ENCODE data around the gene SMIM41. TPM values are rescaled to one million over a fixed set of nuclear protein-coding genes. Genes with fewer than 3 reads are reported as not detected.
A peak's percentile ranks its signal among the peaks of the same experiment; 100 is the strongest.
"Not testable (repeated sequence)": the region's sequence is repeated elsewhere in the genome, so short reads cannot be mapped to it uniquely, and the experiment has no call there.

Gene SMIM41
- total RNA-seq, 6 experiments from 2014 or later, result not detected

DNA sequence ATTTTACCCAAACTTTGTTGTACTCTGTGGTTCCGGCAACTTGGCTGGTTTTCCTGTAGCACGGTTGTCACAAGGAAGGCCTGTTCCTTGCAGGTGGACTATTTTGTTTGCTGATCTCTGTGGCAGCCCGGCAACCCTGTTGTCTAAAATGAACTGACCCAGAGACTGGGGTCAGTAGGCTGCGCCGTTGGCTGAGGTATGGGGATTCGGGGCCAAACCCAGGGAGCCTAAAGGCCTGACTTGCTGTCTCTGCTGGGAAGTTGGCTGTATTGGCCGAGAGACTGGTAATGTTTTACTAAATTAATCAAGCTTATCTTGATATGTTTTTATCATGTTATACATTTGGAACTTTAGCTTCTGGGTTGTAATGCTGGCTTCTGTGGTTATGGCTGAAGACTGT, 13.8 kb downstream of the SMIM41 start:
- TF ChIP-seq, protein P1, sequence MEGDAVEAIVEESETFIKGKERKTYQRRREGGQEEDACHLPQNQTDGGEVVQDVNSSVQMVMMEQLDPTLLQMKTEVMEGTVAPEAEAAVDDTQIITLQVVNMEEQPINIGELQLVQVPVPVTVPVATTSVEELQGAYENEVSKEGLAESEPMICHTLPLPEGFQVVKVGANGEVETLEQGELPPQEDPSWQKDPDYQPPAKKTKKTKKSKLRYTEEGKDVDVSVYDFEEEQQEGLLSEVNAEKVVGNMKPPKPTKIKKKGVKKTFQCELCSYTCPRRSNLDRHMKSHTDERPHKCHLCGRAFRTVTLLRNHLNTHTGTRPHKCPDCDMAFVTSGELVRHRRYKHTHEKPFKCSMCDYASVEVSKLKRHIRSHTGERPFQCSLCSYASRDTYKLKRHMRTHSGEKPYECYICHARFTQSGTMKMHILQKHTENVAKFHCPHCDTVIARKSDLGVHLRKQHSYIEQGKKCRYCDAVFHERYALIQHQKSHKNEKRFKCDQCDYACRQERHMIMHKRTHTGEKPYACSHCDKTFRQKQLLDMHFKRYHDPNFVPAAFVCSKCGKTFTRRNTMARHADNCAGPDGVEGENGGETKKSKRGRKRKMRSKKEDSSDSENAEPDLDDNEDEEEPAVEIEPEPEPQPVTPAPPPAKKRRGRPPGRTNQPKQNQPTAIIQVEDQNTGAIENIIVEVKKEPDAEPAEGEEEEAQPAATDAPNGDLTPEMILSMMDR (IDR thresholded peaks at IDR 0.05), result no peak
- Mint-ChIP-seq H3K27me3 (ENCODE audit: insufficient read depth) (peaks cover 31% of the 10 kb centered on the region), H3K4me3 (no peak overlapping the region), H3K36me3 (ENCODE audit: low read depth) (no peaks in the 10 kb centered on the region), H3K4me1 (ENCODE audit: low read depth) (no peaks in the 10 kb centered on the region), H3K27ac (no peak overlapping the region), H3K9me3 (no peaks in the 10 kb centered on the region)
- no peak for DNase-seq

DNA sequence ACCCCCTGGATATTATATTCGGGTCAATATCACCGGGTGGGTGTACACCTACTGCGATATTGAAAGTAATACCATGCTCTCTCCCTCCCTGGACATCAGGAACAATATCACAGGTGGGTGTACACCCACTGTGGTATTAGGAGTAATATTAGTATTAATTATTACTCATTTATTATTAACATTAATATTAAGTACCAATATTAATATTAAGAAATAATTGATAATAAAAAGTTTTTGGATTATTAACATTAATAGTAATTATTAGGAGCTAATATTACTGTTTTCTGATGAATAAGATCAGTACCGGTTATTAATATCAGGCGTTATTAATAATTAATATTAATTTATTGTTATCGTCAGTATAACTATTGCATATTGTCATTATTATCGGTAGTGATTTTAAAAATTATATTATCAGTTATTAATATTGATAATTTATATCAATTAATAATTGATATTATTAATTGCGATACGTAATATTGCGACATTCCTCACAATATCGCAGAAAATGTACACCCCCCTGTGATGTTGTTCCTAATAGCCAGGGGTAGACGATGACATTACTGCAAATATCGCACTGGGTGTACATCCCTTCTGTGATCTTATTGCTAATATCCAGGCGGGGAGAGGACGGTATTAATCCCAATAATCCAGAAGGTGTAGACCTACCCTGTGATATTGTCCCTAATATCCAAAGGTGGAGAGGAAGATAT, 17.0 kb downstream of the SMIM41 start:
- Mint-ChIP-seq H3K4me1 (ENCODE audit: low read depth) (no peaks in the 10 kb centered on the region), H3K27ac (no peak overlapping the region), H3K27me3 (ENCODE audit: insufficient read depth) (peaks cover 16% of the 10 kb centered on the region), H3K36me3 (ENCODE audit: low read depth) (no peaks in the 10 kb centered on the region), H3K9me3 (no peaks in the 10 kb centered on the region), H3K4me3 (no peak overlapping the region)
- TF ChIP-seq, protein P1 (IDR thresholded peaks at IDR 0.05), result no peak
- no peak for DNase-seq

DNA sequence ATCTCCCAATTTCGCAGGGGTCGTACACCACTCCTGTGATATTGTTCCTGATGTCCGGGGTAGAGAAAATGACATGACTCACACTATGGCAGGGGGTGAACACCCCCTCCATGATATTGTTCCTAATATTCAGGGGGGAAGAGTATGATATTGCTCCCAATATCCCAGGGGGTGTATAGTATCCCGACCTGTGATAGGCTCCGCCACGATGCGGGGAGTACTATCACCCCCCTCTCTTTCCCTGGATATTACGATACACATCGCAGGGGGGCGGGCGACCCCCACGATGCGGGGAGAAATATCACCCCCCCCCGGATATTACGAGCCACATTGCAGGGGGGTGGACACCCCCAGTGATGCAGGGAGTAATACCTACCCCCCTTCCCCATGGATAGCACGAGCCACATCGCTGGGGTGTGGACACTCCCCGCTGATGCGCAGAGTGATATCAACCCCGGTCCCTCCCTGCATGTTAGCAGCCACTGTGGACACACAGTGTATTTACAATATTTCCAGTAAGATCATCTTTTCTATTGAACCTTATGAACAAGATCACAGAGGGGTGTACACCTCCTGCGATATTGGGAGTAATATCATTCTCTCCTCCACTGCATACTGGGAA, 17.7 kb downstream of the SMIM41 start:
- Mint-ChIP-seq H3K36me3 (ENCODE audit: low read depth) (no peaks in the 10 kb centered on the region), H3K4me1 (ENCODE audit: low read depth) (no peaks in the 10 kb centered on the region), H3K4me3 (no peak overlapping the region), H3K9me3 (no peaks in the 10 kb centered on the region), H3K27ac (no peak overlapping the region), H3K27me3 (ENCODE audit: insufficient read depth) (peaks cover 10% of the 10 kb centered on the region)
- DNase-seq, result no peak
- TF ChIP-seq, protein P1 (IDR thresholded peaks at IDR 0.05), result no peak

DNA sequence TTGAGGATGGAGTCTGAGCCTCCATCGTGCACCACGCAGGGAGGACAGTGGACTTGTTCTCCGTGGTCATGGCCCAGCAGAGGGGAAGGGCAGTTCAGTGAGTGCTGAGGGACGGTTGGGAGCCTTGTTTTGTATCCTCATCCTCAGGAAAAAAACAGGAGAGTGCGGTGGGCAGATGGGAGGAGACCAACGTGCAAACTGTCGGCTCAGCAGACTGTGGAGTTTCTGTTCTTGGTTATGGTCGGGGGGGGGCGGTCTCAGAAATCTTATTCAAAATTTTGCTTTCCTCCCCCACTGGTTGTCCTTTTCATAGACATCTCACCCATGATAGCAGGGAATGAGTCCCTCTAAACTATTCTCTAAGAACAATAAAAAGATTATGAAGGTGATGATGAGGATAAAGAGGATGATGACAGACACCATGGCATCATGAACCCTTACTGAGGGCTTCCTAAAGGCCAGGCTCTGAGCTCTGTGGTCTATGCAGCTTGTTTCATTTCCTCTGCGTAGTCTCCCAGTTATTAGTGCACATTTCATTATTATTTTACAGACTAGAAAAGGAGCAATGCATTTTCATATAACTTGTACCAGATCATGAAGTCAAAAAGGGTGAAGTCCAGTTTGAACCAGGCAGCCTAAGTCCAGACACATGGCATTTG, 25.1 kb downstream of the SMIM41 start:
- not testable (repeated sequence) for H3K36me3 Mint-ChIP-seq (ENCODE audit: low read depth); H3K4me3 Mint-ChIP-seq; DNase-seq; H3K27me3 Mint-ChIP-seq (ENCODE audit: insufficient read depth); H3K9me3 Mint-ChIP-seq
- Mint-ChIP-seq H3K27ac (peak overlapping the region; percentile 30), H3K4me1 (ENCODE audit: low read depth) (peaks cover 30% of the 10 kb centered on the region)

DNA sequence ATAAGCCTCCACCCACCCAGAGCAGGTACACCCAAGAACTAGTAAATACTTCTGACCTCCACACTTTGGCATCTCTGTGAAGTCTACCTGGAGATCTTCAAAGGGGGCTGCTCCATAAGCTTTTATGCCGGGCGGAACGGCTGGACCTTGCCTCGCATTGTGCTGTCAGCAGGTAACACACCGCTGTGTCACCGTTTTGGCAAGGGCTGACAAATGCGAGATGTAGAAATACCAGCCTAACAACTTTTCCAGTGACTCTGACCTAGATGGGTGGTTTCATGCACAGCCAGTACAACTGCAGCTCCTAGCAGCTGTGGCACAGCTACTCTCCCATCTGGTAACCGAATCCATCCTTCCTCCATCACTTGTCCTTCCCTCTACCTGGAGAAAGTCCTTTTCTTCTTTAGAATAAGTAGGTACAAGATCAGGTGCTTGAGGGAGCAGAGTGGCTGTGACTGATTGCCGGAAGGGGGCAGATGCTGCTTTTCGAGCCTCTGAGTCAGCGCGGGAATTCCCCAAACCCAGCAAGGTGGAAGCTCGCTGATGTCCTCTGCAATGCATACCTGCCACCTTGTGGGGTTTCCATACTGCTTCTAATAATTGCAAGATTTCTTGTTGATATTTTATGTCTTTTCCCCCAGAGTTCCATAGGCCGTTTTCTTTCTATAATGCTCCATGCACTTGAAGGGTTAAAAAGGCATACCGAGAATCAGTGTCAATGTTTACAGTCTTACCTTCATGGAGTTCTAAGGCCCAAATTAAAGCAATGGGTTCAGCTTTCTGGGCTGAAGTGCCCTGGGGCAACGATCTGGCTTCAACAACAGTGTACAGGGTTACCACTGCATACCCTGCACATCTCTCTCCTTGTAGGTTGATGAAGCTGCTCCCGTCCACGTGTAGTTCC, 37.0 kb downstream of the SMIM41 start:
- peaks cover 15% of the 10 kb centered on the region for H3K27me3 Mint-ChIP-seq (ENCODE audit: insufficient read depth)
- not testable (repeated sequence) for DNase-seq; H3K4me3 Mint-ChIP-seq; H3K27ac Mint-ChIP-seq; H3K36me3 Mint-ChIP-seq (ENCODE audit: low read depth); H3K9me3 Mint-ChIP-seq
- TF ChIP-seq, protein P1 (IDR thresholded peaks at IDR 0.05), result peak; percentile 34
- peaks cover 13% of the 10 kb centered on the region for H3K4me1 Mint-ChIP-seq (ENCODE audit: low read depth)

DNA sequence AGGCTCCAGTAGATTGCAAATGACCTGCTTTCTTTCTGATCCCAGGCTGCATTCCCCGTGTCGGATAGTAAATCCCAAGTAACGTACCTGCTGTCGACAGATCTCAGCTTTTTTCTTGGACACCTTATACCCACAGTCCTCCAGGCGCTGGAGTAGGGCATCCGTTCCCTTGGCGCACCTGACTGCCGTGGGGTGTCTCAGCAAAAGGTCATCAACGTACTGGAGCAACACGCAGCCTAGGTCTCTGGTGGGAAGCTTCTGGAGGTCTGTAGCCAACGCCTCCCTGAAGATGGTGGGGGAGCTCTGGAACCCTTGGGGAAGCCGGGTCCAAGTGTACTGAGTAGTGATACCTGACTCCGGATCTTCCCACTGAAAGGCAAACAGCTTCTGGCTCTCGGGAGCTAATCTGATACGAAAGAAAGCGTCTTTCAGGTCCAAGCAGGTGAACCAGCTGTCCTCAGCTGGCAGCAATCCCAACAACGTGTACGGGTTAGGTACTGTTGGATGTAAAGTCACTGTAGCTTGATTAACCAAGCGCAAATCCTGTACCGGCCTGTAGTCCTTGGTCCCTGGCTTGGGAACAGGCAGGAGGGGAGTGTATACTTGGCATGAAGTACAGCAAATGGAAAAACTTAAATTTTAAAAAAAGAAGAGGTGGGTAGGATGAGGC, 38.4 kb downstream of the SMIM41 start:
- H3K4me3 Mint-ChIP-seq; H3K36me3 Mint-ChIP-seq (ENCODE audit: low read depth); DNase-seq; H3K27ac Mint-ChIP-seq; H3K9me3 Mint-ChIP-seq: not testable (repeated sequence)
- peaks cover 17% of the 10 kb centered on the region for H3K27me3 Mint-ChIP-seq (ENCODE audit: insufficient read depth)
- peaks cover 16% of the 10 kb centered on the region for H3K4me1 Mint-ChIP-seq (ENCODE audit: low read depth)

All from HFFc6 (cell line).